HG03521 (cell line): ENCODE data around the gene PLD6.
"Not testable (repeated sequence)": the region's sequence is repeated elsewhere in the genome, so short reads cannot be mapped to it uniquely, and the experiment has no call there.

Experiments
- ATAC-seq: cut with Tn5 transposase; IDR thresholded peaks from one replicate; pipeline ENCODE4 v1.9.1; 2021; ENCODE audit warnings: mild to moderate bottlenecking, moderate library complexity; ENCODE audit not compliant: unreplicated experiment

The PLD6 gene

GRCh38 chr17:17201271-17201670, 4.9 kb downstream of the PLD6 start:
- no peak for ATAC-seq

- ATAC-seq: no peak
Observed at GRCh38 chr17:17200831-17201230, 5.3 kb downstream of the PLD6 start.

GRCh38 chr17:17200311-17200710, 5.8 kb downstream of the PLD6 start:
- no peak for ATAC-seq

- ATAC-seq: no peak
Observed at GRCh38 chr17:17198281-17198680, 7.9 kb downstream of the PLD6 start.

GRCh38 chr17:17196776-17197175, 9.4 kb downstream of the PLD6 start:
- ATAC-seq: no peak

GRCh38 chr17:17195466-17195865, 10.7 kb downstream of the PLD6 start:
- ATAC-seq: not testable (repeated sequence)

- no peak for ATAC-seq
Observed at GRCh38 chr17:17191961-17192381, 14.2 kb downstream of the PLD6 start.

- ATAC-seq: no peak
Observed at GRCh38 chr17:17191346-17191792, 14.8 kb downstream of the PLD6 start.

- no peak for ATAC-seq
Observed at GRCh38 chr17:17190188-17190587, 15.9 kb downstream of the PLD6 start.

- no peak for ATAC-seq
Observed at GRCh38 chr17:17189559-17189958, 16.6 kb downstream of the PLD6 start.

- no peak for ATAC-seq
Observed at GRCh38 chr17:17188586-17188985, 17.5 kb downstream of the PLD6 start.

GRCh38 chr17:17186551-17187505, 19.3 kb downstream of the PLD6 start:
- no peak for ATAC-seq

- ATAC-seq: no peak
Observed at GRCh38 chr17:17186051-17186450, 20.1 kb downstream of the PLD6 start.

- not testable (repeated sequence) for ATAC-seq
Observed at GRCh38 chr17:17184985-17185757, 21.0 kb downstream of the PLD6 start.

- ATAC-seq: no peak
Observed at GRCh38 chr17:17183744-17184143, 22.4 kb downstream of the PLD6 start.

GRCh38 chr17:17182598-17183136, 23.5 kb downstream of the PLD6 start:
- no peak for ATAC-seq

GRCh38 chr17:17181666-17182597, 24.2 kb downstream of the PLD6 start:
- ATAC-seq: no peak

GRCh38 chr17:17180741-17181525, 25.2 kb downstream of the PLD6 start:
- ATAC-seq: no peak

GRCh38 chr17:17180141-17180603, 26.0 kb downstream of the PLD6 start:
- no peak for ATAC-seq
